HG03066 (cell line): Measurements from ENCODE around the gene LRRFIP2.
"Not testable (repeated sequence)": the region's sequence is repeated elsewhere in the genome, so short reads cannot be mapped to it uniquely, and the experiment has no call there.

Experiments
- ATAC-seq: cut with Tn5 transposase; IDR thresholded peaks from one replicate; pipeline ENCODE4 v1.9.1; 2021; ENCODE audit warnings: low read depth; ENCODE audit not compliant: unreplicated experiment

Gene LRRFIP2

GRCh38 chr3:37147666-37148065 is 26.7 kb downstream of the LRRFIP2 start:
- ATAC-seq, result no peak

DNA sequence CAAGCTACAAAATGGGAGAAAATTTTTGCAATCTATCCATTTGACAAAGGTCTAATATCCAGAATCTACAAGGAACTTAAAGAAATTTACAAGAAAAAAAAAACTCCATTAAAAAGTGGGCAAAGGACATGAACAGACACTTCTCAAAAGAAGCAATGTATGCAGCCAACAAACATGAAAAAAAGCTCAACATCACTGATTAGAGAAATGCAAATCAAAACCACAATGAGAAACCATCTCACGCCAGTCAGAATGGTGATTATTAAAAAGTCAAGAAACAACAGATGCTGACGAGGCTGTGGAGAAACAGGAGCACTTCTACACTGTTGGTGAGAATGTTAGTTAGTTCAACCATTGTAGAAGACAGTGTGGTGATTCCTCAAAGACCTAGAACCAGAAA is 27.5 kb downstream of the LRRFIP2 start:
- not testable (repeated sequence) for ATAC-seq

DNA sequence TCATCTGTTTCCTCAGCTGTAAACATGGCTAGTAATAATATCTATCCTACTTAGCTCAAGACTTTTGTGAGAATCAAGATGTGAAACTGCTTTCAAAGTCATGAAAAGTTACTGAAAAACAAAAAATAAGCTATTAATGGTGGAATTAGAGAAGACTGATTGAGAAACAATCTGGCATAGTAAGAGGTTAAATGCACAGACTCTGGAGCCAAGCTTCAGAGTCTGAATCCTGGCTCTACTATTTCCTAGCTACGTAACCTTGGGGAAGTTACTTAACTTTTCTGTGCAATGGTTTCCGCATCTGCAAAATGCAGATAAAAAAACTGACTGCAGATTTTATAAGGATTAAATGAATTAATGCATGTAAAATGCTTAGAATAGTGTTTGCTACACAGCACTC is 28.8 kb downstream of the LRRFIP2 start:
- ATAC-seq, result no peak

GRCh38 chr3:37144806-37145205 is 29.6 kb downstream of the LRRFIP2 start:
- ATAC-seq, result no peak

DNA sequence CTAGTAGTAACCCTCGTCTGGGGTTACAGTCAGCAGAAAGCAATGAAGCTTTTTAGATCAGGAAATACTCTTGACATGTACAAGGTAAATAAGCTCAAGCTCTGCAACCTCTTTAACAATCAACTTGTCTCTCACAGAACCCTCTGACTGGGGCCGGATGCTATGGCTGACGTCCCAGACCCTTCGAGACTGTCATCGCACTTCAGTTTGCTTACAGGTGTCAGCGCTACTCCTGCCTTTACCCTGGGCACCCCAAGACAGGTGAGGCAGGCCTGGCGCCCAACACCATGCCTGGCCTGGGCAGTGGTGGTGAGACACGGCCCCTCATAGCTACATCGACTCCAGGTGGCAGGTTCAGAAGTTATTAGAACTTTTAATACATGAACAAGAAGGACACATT is 30.6 kb downstream of the LRRFIP2 start:
- no peak for ATAC-seq

DNA sequence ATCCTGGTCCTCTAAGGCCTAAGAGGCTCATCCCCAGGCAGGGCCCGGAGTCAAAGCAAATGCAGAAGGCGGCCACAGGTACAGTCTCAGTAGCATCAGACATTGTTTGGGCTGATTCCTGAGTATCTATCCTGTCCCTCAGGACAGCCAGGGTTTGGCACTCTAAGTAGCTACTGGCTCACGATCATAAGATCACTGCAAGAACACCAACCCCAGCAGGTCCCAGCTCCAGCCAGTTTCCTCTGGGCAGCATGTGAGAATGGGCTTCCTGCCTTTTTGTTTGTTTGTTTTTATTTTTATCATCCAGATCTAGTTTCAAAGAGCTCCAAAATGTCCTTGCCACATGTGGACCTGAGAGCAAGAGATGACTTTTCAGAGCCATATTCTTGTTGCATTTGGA is 32.7 kb downstream of the LRRFIP2 start:
- no peak for ATAC-seq

- no peak for ATAC-seq
Observed at GRCh38 chr3:37140899-37141541, 33.4 kb downstream of the LRRFIP2 start.

DNA sequence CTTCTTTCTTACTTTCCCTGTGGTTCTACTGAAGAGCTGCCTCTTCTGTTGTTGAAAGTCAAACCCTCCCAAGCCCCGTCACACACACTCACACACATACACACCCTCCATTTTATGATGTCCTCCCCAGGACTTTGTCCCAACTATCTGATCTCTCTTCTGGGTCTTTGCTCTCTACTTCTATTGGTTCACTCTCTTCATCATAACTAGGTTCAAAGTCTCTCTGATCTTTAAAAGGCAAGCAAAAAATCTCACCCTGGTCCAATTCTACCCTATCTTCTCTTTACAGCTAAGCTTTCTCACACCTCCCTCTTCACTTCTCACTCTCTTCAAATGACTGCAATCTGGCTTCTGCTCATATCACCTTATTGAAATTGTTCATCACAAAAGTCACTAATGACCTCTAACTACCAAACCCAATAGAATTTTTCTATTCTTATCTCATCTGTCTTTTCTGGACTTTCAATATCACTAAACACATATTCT is 34.8 kb downstream of the LRRFIP2 start:
- no peak for ATAC-seq

DNA sequence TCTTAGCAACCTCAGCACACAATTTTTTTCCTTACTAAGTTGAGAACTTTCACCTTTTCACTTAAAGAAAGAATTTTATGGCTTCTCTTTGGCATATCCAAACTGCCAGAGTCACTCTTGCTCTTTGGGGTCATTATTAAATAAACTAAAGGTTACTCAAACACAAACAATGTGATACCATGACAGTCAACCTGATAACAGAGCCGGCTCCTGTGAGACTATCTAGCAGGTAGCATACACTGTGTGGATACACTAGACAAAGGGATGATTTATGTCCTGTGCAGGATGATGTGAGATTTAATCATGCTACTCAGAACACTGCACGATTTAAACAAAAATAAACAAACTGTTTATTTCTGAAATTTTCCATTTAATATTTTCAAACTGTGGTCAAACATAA is 35.6 kb downstream of the LRRFIP2 start:
- ATAC-seq, result no peak

DNA sequence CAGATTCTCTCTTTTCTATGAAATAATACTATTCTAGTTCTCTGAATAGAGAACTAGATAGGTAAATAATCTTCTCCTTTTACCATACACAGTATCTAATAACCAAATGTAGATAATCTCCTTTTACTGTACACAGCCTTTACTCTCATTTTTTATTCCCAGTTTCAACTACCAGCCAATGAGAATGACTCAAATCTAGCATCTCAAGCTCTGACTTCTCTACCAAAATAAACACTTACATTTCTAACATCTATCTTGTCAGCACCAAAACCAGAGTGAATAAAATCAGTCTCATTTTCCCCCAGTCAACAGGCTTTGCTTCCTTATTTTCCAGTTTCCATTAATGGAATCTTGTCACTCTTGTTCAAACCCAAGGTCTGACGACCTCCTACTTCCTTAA is 36.9 kb downstream of the LRRFIP2 start:
- no peak for ATAC-seq

DNA sequence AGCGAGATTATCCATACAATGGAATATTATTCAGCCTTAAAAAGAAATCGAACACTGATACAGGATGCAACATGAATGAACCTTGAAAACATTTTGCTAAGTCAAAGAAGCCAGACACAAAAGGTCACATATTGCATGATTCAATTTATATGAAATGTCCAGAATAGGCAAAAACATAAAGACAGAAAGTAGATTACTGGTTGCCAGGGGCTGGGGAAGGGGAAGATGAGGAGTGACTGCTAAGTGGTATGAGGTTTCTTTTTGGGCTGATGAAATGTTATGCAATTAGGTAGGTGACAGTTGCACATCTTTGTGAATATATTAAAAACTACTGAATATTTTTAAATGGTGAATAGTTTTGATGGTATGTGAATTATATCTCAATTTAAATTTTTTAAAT is 38.3 kb downstream of the LRRFIP2 start:
- ATAC-seq, result no peak

DNA sequence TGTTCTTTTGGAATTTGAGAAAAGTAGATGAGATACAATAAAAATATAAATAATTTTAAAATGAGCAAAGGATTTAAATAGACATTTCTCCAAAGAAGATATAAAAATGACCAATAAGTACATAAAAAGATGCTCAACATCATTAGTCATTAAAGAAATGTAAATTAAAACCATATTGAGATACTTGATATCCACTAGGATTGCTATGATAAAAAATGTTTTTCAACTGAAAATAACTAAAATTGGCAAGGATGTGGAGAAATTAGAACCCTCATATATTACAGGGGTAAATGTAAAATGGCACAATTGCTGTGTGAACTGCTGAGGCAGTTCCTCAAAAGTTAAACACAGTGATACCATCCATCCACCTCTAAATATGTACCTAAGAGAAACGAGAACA is 38.8 kb downstream of the LRRFIP2 start:
- no peak for ATAC-seq

DNA sequence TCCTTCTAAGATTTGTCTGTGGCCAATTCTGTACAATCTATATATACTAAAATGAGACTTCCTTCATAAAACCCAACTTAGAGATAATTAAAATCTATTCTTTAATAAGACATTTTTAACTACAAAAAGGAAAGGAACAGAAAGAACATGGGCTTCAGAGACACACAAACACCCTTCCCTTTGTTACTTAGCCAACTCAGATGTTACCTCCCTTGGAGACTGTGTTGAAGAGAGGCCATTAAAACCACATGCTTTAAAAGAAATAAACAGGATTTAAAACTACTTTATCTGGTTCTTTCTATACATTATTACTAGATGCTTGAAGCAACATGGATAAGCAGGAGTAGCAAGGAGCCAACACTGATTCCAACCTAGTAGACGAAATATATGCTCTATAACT is 42.0 kb downstream of the LRRFIP2 start:
- no peak for ATAC-seq

DNA sequence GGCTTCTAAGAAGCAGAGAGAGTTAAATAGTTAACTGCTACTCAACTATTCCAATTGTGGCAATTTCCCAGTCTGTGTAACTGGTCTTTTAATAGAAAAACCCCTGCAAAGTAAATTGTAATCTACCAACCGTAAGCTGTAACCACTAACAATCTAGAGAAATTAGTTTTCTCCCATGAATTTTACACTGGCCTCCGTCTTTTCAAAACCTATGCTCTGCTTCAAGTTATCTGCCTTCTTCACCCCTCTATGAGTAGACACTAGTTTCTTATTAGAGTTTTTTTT is 42.6 kb downstream of the LRRFIP2 start:
- ATAC-seq, result no peak

GRCh38 chr3:37130984-37131859 is 43.2 kb downstream of the LRRFIP2 start:
- ATAC-seq, result no peak

DNA sequence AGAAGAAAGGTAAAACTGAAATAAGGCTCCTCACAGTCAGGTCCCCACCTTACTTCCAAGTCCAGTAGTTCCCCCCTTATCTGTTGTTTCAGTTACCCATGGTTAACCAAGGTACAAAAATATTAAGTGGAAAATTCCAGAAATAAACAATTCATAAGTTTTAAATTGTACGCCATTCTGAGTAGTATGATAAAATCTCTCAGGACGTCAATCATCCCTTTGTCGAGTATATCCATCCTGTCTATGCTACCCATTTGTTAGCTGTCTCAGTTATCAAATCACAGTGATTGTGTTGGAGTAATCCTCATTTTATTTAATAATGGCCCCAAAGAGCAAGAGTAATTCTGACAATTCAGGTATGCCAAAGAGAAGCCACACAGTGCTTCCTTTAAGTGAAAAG is 43.9 kb downstream of the LRRFIP2 start:
- ATAC-seq, result no peak

DNA sequence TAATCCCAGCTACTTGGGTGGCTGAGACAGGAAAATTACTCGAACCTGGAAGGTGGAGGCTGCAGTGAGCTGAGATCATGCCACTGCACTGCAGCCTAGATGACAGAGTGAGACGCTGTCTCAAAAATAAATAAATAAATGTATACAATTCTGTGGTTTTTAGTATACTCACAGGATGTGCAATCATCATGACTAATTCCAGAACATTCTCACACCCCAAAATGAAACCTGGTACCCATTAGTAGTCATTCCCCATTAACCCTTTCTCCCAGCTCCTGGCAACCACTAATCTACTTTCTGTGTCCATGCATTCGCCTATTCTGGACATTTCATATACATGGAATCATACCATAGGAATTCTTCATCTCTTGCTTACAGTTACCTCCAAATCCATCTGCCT is 44.5 kb downstream of the LRRFIP2 start:
- ATAC-seq, result no peak

GRCh38 chr3:37127340-37127739 is 47.0 kb downstream of the LRRFIP2 start:
- ATAC-seq, result no peak

GRCh38 chr3:37126856-37127255 is 47.5 kb downstream of the LRRFIP2 start:
- ATAC-seq, result no peak

DNA sequence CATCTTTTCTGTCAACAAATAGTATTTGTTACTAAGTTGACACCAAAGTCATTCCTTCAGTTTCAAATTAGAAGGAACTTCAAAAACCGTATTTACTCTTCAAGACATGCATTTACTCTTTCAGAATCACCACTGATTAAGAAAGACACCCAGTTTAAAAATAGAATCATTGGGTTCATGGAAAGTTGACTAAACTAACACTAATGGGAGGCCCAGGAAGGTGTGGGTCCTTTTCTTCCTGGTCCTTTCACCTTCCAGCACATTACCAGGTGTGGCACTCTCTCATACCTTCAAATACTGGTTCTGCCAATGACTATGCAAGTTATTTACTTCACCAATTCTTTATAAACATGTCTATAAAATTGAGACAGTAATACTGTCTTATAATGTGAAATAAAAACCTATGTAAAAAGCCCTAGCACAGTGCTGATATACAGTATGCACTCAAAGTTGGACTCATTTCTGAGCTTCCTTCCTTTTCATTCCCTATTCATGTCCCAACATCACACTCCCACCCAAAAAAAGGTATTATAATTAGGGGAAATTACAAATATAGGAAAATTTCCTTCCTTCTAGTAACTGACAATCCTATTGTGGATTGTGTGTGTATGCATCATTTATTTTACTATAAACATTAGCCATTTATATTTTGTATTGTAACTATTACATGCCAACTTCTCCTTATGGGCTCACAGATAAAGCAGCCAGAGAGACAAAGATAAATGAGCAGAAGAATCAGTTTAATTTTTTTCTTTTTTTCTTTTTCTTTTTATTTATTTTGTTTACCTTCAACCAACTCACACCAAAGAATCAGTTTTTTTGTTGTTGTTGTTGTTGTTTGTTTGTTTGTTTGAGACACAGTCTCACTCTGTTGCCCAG is 48.9 kb downstream of the LRRFIP2 start:
- no peak for ATAC-seq

DNA sequence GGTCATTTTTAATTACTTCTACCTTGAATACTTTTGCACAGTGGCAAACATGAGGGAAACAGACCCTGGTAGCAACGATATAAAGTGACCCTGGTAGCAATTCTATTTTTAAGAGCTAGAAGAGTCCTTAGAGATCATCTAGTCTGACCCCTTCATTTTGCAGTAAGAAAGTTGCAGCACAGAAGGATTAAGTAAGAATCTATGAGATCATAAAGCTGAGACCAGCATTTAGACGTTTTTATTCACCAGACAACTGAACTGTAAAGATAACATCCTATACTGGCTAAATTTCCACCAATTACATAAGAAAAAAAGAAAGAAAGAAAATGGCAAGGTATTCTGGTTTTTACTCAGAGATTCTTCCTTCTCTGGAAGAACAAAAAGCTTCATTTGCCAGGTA is 49.9 kb downstream of the LRRFIP2 start:
- ATAC-seq, result no peak
